Osteoblast (primary cell): ENCODE measurements around the gene DNASE1L2. TPM values are rescaled to one million over a fixed set of nuclear protein-coding genes. Genes with fewer than 3 reads are reported as not detected.

Experiments
- DNase-seq: peaks from one replicate; pipeline ENCODE4 v3.0.0; 2011; ENCODE audit warnings: low spot score, mixed read lengths; ENCODE audit not compliant: insufficient read length; ENCODE audit errors: missing footprints
- H2AFZ ChIP-seq: 2 replicates; pipeline ENCODE4 v1.6.0; 2011; ENCODE audit warnings: mild to moderate bottlenecking, low read length
- H3K27ac ChIP-seq: 2 replicates; pipeline ENCODE4 v1.5.1; 2011; ENCODE audit warnings: mild to moderate bottlenecking, low read depth, low read length, moderate library complexity
- H3K27me3 ChIP-seq: 2 replicates; pipeline ENCODE4 v1.6.0; 2012; ENCODE audit warnings: mild to moderate bottlenecking, control low read depth, inconsistent platforms, low read length, moderate library complexity; ENCODE audit not compliant: insufficient read depth
- H3K36me3 ChIP-seq: 2 replicates; pipeline ENCODE4 v1.5.1; 2011; ENCODE audit warnings: mild to moderate bottlenecking, low read length, control low read depth, moderate library complexity; ENCODE audit not compliant: insufficient read depth
- H3K4me1 ChIP-seq: 2 replicates; pipeline ENCODE4 v1.5.1; 2011; ENCODE audit warnings: mild to moderate bottlenecking, low read length, control low read depth, moderate library complexity; ENCODE audit not compliant: insufficient read depth
- H3K4me2 ChIP-seq: 2 replicates; pipeline ENCODE4 v1.6.0; 2011; ENCODE audit warnings: mild to moderate bottlenecking, low read length; ENCODE audit not compliant: insufficient read depth
- H3K4me3 ChIP-seq: fragments of 200-600 bp; sonication (generic); 3 replicates; pipeline ENCODE4 v1.5.1; 2012; ENCODE audit warnings: mild to moderate bottlenecking, low read length, inconsistent platforms; ENCODE audit not compliant: insufficient read depth
- H3K79me2 ChIP-seq: 2 replicates; pipeline ENCODE4 v1.6.0; 2012; ENCODE audit warnings: mild to moderate bottlenecking, low read length, control low read depth, inconsistent platforms; ENCODE audit not compliant: insufficient read depth
- H3K9me3 ChIP-seq: 2 replicates; pipeline ENCODE4 v1.5.1; 2011; ENCODE audit warnings: low read depth, low read length, control low read depth
- H4K20me1 ChIP-seq: 2 replicates; pipeline ENCODE4 v1.6.0; 2012; ENCODE audit warnings: mild to moderate bottlenecking, low read length, control low read depth; ENCODE audit not compliant: insufficient read depth
- CTCF ChIP-seq: IDR thresholded peaks from 2 replicates; pipeline ENCODE4 v1.5.1; 2011; ENCODE audit warnings: mild to moderate bottlenecking, low read depth, low read length, moderate library complexity; ENCODE audit errors: extremely low read depth
- total RNA-seq: library from RNA; depleted of rRNA; stranded (reverse); fragments of >200 nt; gene quantifications from 2 replicates; pipeline ENCODE4 v1.2.3, GENCODE V29; 2012

Gene DNASE1L2
- total RNA-seq, 1 donor, result 0.72 TPM

GRCh38 chr16:2278956-2279800, 42.9 kb downstream of the DNASE1L2 start:
- peaks cover 39% of the 10 kb centered on the region for H3K27me3 ChIP-seq
- no peaks in the 10 kb centered on the region for H4K20me1 ChIP-seq
- H3K4me3 ChIP-seq, result no peak overlapping the region
- TF ChIP-seq CTCF, result no peak
- no peak overlapping the region for H3K4me2 ChIP-seq
- no peaks in the 10 kb centered on the region for H3K9me3 ChIP-seq
- H3K79me2 ChIP-seq, result no peaks in the 10 kb centered on the region
- H2AFZ ChIP-seq, result no peak overlapping the region
- H3K4me1 ChIP-seq, result no peaks in the 10 kb centered on the region
- H3K27ac ChIP-seq, result no peak overlapping the region
- peak; percentile 87 for DNase-seq
- H3K36me3 ChIP-seq, result no peaks in the 10 kb centered on the region

GRCh38 chr16:2280461-2280860, 44.2 kb downstream of the DNASE1L2 start:
- peak; percentile 65 for DNase-seq
- no peaks in the 10 kb centered on the region for H3K36me3 ChIP-seq
- no peak overlapping the region for H3K4me2 ChIP-seq
- H3K4me1 ChIP-seq, result no peaks in the 10 kb centered on the region
- no peak for TF ChIP-seq CTCF
- no peaks in the 10 kb centered on the region for H3K79me2 ChIP-seq
- no peaks in the 10 kb centered on the region for H4K20me1 ChIP-seq
- no peak overlapping the region for H3K27ac ChIP-seq
- peaks cover 39% of the 10 kb centered on the region for H3K27me3 ChIP-seq
- no peak overlapping the region for H3K4me3 ChIP-seq
- H2AFZ ChIP-seq, result no peak overlapping the region
- H3K9me3 ChIP-seq, result no peaks in the 10 kb centered on the region

GRCh38 chr16:2280981-2281542, 44.8 kb downstream of the DNASE1L2 start:
- DNase-seq, result peak; percentile 76

More at GRCh38 chr16:2280981-2281542, 44.8 kb downstream of the DNASE1L2 start:
- Histone ChIP-seq H3K4me3 (no peak overlapping the region), H2AFZ (no peak overlapping the region), H4K20me1 (no peaks in the 10 kb centered on the region), H3K27ac (no peak overlapping the region), H3K79me2 (no peaks in the 10 kb centered on the region), H3K4me1 (no peaks in the 10 kb centered on the region), H3K9me3 (no peaks in the 10 kb centered on the region), H3K27me3 (peaks cover 36% of the 10 kb centered on the region), H3K4me2 (no peak overlapping the region), H3K36me3 (no peaks in the 10 kb centered on the region)
- no peak for TF ChIP-seq CTCF
